Ishikawa (cell line): Measurements from ENCODE around the gene MLXIPL.

Experiments used
- CEBPB ChIP-seq: IDR thresholded peaks from 2 replicates; pipeline ENCODE4 v1.6.1; 2012
- CREB1 ChIP-seq: IDR thresholded peaks from 2 replicates; pipeline ENCODE4 v1.6.1; 2012; ENCODE audit warnings: low read depth
- EGR1 ChIP-seq: IDR thresholded peaks from 2 replicates; pipeline ENCODE4 v1.6.1; 2012
- EP300 ChIP-seq: IDR thresholded peaks from 2 replicates; pipeline ENCODE4 v1.6.1; 2012; ENCODE audit warnings: borderline replicate concordance
- FOXM1 ChIP-seq: IDR thresholded peaks from 2 replicates; pipeline ENCODE4 v1.6.1; 2012; ENCODE audit warnings: low read depth, borderline replicate concordance
- MAX ChIP-seq: IDR thresholded peaks from 2 replicates; pipeline ENCODE4 v1.6.1; 2012
- NFIC ChIP-seq: IDR thresholded peaks from 2 replicates; pipeline ENCODE4 v1.6.1; 2012
- RAD21 ChIP-seq: IDR thresholded peaks from 2 replicates; pipeline ENCODE4 v1.6.1; 2012; ENCODE audit warnings: low read depth
- REST ChIP-seq: IDR thresholded peaks from 2 replicates; pipeline ENCODE4 v1.6.1; 2012; ENCODE audit warnings: low read depth, mild to moderate bottlenecking
- TAF1 ChIP-seq: IDR thresholded peaks from 2 replicates; pipeline ENCODE4 v1.6.1; 2012; ENCODE audit warnings: low read depth, mild to moderate bottlenecking
- TCF12 ChIP-seq: IDR thresholded peaks from 2 replicates; pipeline ENCODE4 v1.6.1; 2012; ENCODE audit warnings: low read depth
- TEAD4 ChIP-seq: IDR thresholded peaks from 2 replicates; pipeline ENCODE4 v1.6.1; 2012
- USF1 ChIP-seq: IDR thresholded peaks from 2 replicates; pipeline ENCODE4 v1.6.1; 2012
- YY1 ChIP-seq: IDR thresholded peaks from 2 replicates; pipeline ENCODE4 v1.6.1; 2012; ENCODE audit warnings: low read depth
- ZBTB7A ChIP-seq: IDR thresholded peaks from 2 replicates; pipeline ENCODE4 v1.6.1; 2012; ENCODE audit warnings: low read depth

MLXIPL gene

GRCh38 chr7:73572767-73573186 is 51.5 kb downstream of the MLXIPL start:
- no peak for TF ChIP-seq TAF1
- no peak for TF ChIP-seq YY1
- no peak for TF ChIP-seq RAD21
- no peak for TF ChIP-seq CREB1
- TF ChIP-seq USF1: no peak
- TF ChIP-seq REST: no peak
- no peak for TF ChIP-seq EGR1
- TF ChIP-seq CEBPB: no peak

GRCh38 chr7:73570977-73571376 is 53.3 kb downstream of the MLXIPL start:
- TF ChIP-seq YY1 (no peak), CREB1 (no peak), EGR1 (no peak)

GRCh38 chr7:73570521-73570920 is 53.8 kb downstream of the MLXIPL start:
- TF ChIP-seq YY1 (no peak), CEBPB (no peak), EGR1 (no peak), FOXM1 (no peak), CREB1 (no peak), USF1 (no peak), ZBTB7A (no peak), REST (no peak), TEAD4 (no peak), TAF1 (no peak), MAX (no peak), TCF12 (no peak), RAD21 (no peak), EP300 (no peak), NFIC (no peak)

- TF ChIP-seq EP300 (no peak), MAX (no peak), CEBPB (no peak), EGR1 (no peak), FOXM1 (no peak), YY1 (no peak)
These were observed 55.2 kb downstream of the MLXIPL start for GRCh38 chr7:73569042-73569608.

- TF ChIP-seq REST (no peak), EGR1 (no peak), ZBTB7A (no peak), EP300 (no peak), TEAD4 (no peak), TAF1 (no peak), FOXM1 (no peak), YY1 (no peak), CEBPB (no peak), CREB1 (no peak), MAX (no peak), NFIC (no peak), TCF12 (no peak), USF1 (no peak)
These were observed 56.3 kb downstream of the MLXIPL start for GRCh38 chr7:73567846-73568685.
